Amniotic stem cell (primary cell): ENCODE data around the gene IL20RB.
"Not testable (repeated sequence)": the region's sequence is repeated elsewhere in the genome, so short reads cannot be mapped to it uniquely, and the experiment has no call there.

Experiments
- DNase-seq: peaks from one replicate; lab custom pipeline; 2025; lab: John Stamatoyannopoulos, UW

The IL20RB gene

GRCh38 chr3:136946978-136947377, 10.8 kb upstream of the IL20RB start:
- DNase-seq: no peak

GRCh38 chr3:136947477-136947876, 10.3 kb upstream of the IL20RB start:
- DNase-seq: no peak

- no peak for DNase-seq
These were observed 8.6 kb upstream of the IL20RB start for GRCh38 chr3:136949146-136949545.

GRCh38 chr3:136949708-136950107, 8.1 kb upstream of the IL20RB start:
- DNase-seq: no peak

- DNase-seq: no peak
These were observed 7.2 kb upstream of the IL20RB start for GRCh38 chr3:136950623-136951022.

- DNase-seq: no peak
These were observed 5.5 kb upstream of the IL20RB start for GRCh38 chr3:136952292-136952691.

GRCh38 chr3:136954251-136954650, 3.5 kb upstream of the IL20RB start:
- DNase-seq: no peak

GRCh38 chr3:136954980-136955780, 2.6 kb upstream of the IL20RB start:
- no peak for DNase-seq

- no peak for DNase-seq
These were observed 2.0 kb upstream of the IL20RB start for GRCh38 chr3:136955813-136956212.

- no peak for DNase-seq
These were observed 812 bp upstream of the IL20RB start for GRCh38 chr3:136956971-136957370.

- no peak for DNase-seq
These were observed 1.2 kb downstream of the IL20RB start for GRCh38 chr3:136958939-136959338.

- DNase-seq: no peak
These were observed 1.8 kb downstream of the IL20RB start for GRCh38 chr3:136959599-136959998.

- no peak for DNase-seq
These were observed 3.4 kb downstream of the IL20RB start for GRCh38 chr3:136960838-136961836.

GRCh38 chr3:136962927-136963326, 5.1 kb downstream of the IL20RB start:
- DNase-seq: no peak

- not testable (repeated sequence) for DNase-seq
These were observed 11.8 kb downstream of the IL20RB start for GRCh38 chr3:136969539-136969938.

GRCh38 chr3:136973352-136973751, 15.6 kb downstream of the IL20RB start:
- DNase-seq: no peak

GRCh38 chr3:136974670-136975069, 16.9 kb downstream of the IL20RB start:
- DNase-seq: no peak

GRCh38 chr3:136979204-136979603, 21.4 kb downstream of the IL20RB start:
- no peak for DNase-seq

GRCh38 chr3:136979684-136980083, 21.9 kb downstream of the IL20RB start:
- DNase-seq: no peak

- DNase-seq: no peak
These were observed 24.2 kb downstream of the IL20RB start for GRCh38 chr3:136982033-136982432.

- no peak for DNase-seq
These were observed 24.8 kb downstream of the IL20RB start for GRCh38 chr3:136982520-136983138.

GRCh38 chr3:136984837-136985236, 27.1 kb downstream of the IL20RB start:
- DNase-seq: no peak
